Islet of Langerhans (tissue), 1 donor: ENCODE data around the gene ADAMTS17.
"Not testable (repeated sequence)": the region's sequence is repeated elsewhere in the genome, so short reads cannot be mapped to it uniquely, and the experiment has no call there.

Experiments
- FAIRE-seq: peaks from one replicate; lab custom pipeline; 2011; peaks lifted over from hg19 to GRCh38; lab: Jason Lieb, UNC

ADAMTS17 gene

GRCh38 chr15:100340721-100341238 lies 995 bp downstream of the ADAMTS17 start:
- FAIRE-seq, result no peak

GRCh38 chr15:100339999-100340398 lies 1.8 kb downstream of the ADAMTS17 start:
- no peak for FAIRE-seq

DNA sequence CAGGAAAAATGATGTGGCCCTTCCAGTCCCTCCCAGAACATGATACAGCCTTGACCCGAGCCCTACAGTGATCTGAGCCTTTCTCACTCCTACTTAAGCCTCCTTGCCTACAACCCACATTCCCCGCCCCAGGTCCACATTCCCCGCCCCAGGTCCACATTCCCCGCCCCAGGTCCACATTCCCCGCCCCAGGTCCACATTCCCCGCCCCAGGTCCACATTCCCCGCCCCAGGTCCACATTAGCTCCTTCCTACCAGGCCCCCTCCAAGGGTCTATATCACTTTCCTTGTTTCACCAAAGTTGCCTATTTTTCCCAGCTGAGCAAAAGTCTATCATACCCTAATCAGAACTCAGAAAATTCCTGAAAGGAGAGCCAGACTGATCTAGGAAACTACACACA lies 2.3 kb downstream of the ADAMTS17 start:
- FAIRE-seq, result not testable (repeated sequence)

DNA sequence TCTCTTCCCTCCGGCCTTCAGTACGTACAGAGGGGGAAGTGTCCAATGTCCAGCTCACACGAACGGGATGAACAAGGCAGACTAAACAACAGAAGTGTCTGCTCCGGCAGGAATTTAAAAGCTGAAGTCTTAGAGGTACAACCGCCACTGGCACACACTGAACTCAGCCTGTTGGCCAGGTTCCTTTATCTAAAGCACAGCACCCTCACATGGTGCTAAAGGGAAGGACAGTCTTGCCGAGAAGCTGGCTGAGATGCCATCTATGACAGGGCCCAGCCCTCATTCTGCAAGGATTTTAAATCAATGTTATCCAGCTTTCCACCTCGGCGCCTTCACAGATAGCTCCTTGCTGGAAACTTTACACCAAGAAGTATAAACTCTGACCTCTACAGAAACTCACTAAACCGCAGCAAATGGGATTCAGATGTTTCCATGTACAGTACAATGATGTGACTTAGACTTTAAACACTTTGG lies 2.8 kb downstream of the ADAMTS17 start:
- FAIRE-seq, result no peak

GRCh38 chr15:100338247-100338646 lies 3.5 kb downstream of the ADAMTS17 start:
- FAIRE-seq, result no peak

DNA sequence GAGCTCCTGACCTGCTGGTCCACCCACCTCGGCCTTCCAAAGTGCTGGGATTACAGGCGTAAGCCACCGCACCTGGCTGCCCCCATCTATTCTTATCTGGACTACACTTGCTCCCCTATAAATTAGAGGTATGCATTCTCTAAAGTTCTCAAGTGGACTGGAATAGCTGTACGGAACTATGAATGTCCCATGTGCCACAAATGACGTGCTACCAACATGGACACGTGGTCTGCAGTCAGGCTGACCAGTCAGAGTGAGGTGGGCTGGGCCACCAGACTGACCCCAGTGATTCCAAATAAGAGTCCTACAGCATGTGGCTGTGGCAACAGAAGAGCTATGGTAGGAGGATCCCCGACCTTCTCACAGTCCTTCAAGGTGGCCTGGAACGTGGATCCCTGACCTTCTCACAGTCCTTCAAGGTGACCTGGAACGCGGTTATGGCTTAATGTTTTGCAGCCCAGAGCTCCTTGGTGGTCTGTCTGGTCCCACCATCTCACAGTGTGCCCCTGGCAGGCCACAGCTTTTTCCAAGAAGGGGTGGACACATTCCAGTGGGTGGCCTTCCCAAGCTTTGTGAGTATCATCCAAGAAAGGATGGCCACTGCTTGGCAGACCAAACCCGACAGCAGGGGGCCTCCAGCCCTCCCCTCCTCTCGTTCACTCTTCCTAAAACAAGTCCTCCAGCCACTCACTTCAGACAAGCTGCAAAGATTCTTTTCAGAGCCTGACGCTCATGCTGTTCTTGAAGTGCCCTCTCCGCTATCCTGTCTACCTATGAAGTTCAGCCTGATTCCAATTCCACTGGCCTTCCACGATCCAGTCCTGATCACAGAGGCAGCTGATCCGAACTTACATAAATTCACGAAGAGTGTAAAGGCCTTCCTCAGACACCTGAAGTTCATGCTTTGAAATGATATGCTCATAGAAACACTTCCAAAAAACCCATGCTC lies 4.4 kb downstream of the ADAMTS17 start:
- FAIRE-seq, result no peak

DNA sequence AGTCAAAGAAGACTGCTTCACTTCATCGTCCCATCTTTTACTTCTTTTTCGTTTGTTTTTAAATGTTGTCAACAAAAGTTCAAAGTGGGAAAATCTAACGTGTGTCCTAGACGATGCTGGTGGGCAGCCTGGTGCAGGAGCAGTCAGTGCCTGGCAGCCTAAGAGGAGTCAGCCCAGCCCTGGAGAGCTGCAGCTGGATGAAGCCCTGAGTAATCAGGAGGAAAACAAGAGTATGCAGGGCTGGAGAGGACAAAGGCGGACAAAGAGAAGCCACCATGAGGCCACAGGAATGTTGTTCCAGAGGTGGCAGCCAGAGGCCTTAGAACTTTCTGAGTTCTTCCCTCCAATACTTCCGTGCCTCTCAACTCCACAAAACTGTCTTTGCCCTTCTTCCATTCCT lies 5.7 kb downstream of the ADAMTS17 start:
- FAIRE-seq, result no peak

- no peak for FAIRE-seq
Measured at GRCh38 chr15:100335335-100335999, 6.3 kb downstream of the ADAMTS17 start.

GRCh38 chr15:100334905-100335304 lies 6.9 kb downstream of the ADAMTS17 start:
- FAIRE-seq, result no peak

DNA sequence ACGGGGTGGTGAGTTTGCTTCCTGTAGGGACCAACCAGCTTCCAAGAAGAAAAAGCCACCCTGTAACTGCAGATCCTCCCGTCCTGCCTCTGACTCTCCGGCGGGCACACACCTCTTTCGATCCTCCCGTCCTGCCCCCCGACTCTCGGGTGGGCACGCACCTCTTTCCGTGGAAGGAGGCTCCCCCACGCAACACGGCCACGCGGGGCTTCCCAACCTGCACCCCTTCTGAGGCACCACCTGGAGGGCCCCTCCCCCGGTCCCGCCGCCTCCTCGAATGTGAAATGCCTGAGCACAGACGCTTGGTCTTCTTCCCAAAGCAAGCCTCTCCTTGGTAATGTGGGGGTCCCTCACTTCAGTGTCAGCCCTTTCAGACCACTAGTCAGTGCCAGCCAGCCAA lies 7.3 kb downstream of the ADAMTS17 start:
- FAIRE-seq, result no peak

GRCh38 chr15:100334015-100334414 lies 7.8 kb downstream of the ADAMTS17 start:
- FAIRE-seq, result no peak

- FAIRE-seq, result no peak
Measured at GRCh38 chr15:100333236-100333635, 8.5 kb downstream of the ADAMTS17 start.

GRCh38 chr15:100332721-100333120 lies 9.1 kb downstream of the ADAMTS17 start:
- no peak for FAIRE-seq

- no peak for FAIRE-seq
Measured at GRCh38 chr15:100332231-100332630, 9.5 kb downstream of the ADAMTS17 start.

- no peak for FAIRE-seq
Measured at GRCh38 chr15:100330629-100331215, 11.1 kb downstream of the ADAMTS17 start.

GRCh38 chr15:100330221-100330620 lies 11.6 kb downstream of the ADAMTS17 start:
- no peak for FAIRE-seq

DNA sequence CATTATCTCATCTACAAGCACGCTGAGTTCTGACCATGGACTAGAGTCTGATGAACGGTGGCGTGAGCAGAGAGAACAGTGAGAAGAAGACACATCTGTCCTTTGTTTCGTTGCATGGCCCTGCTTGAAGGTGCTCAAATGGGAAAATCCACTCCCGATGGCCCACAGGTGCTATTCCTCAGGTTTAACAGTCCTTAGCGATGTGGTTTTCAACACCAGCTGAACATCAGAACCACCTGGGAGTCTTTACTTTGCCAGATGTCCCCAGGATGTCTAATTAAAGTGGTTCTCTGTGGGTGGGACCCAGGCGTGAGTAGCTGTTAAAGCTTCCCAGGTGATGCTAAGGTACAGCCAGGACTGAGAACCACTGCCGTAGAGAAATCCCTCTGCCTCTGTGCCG lies 13.0 kb downstream of the ADAMTS17 start:
- FAIRE-seq, result no peak

DNA sequence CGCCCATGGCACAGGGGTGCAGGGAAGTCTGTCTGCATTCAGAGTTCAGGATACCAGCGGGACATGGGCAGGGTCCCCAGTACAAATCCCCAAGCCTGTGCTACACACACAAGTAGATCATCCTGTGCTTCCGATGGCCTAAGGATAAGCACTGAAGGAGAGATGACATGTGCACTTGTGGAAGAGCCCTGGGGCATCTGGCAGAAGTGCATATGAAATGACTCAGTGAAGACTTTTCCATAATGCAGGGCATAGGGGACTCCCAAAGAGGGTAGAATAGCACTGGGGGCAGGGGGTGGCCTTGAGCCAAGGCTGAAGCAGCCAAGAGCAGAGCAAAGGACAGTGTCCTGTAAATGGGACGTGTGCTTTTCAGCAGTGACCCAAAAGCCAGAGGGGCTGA lies 22.9 kb downstream of the ADAMTS17 start:
- no peak for FAIRE-seq

- FAIRE-seq, result no peak
Measured at GRCh38 chr15:100314809-100315400, 26.9 kb downstream of the ADAMTS17 start.

DNA sequence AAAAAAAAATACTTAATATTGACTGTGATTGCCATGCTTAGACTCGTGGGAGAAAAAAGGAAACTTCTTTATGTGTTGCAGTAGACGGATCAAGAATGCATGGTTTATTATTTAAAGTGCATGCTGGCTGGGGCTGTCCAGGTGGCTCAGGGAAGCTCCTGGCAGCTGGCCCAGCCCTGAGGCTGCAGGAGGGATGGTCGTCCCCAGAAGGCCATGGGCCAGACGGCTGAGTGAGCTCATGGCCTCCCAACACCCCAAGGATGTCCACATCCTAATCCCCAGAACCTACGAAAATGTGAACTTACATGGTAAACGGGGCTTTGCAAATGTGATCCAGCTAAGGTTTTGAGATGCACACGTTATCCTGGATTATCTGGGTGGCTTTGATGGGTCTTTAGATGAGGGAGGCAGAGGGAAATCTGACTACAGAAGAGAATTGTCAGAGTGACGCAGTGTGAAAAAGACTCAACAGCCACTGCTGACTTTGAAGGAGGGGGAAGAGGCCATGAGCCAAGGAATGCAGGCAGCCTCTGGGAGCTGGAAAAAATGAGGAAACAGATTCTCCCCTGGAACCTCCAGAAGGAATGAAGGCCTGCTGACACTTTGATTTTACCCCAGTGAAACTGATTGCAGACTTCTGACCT lies 29.8 kb downstream of the ADAMTS17 start:
- FAIRE-seq, result no peak

GRCh38 chr15:100311154-100311625 lies 30.6 kb downstream of the ADAMTS17 start:
- FAIRE-seq, result no peak
